HG03432 (cell line): ENCODE results near the gene EYS.

Experiments
- ATAC-seq: cut with Tn5 transposase; IDR thresholded peaks from one replicate; pipeline ENCODE4 v1.9.1; 2021; ENCODE audit warnings: mild to moderate bottlenecking, moderate library complexity; ENCODE audit not compliant: unreplicated experiment

The EYS gene

GRCh38 chr6:63671098-63671754 lies 2035.8 kb downstream of the EYS start:
- ATAC-seq = no peak
